ENCODE results near the gene CASP2. TPM values are rescaled to one million over a fixed set of nuclear protein-coding genes. Genes with fewer than 3 reads are reported as not detected.

Gene CASP2
- 69.9 TPM for polyA plus RNA-seq (ENCODE audit: insufficient read length)
- long read RNA-seq, donor 1, full-length matches to known transcripts = 16 of 16 reads
- long read RNA-seq, donor 1, partial matches to known transcripts = 0 of 16 reads
- long read RNA-seq, donor 1, other reads (novel, unspliced or antisense) = 0 of 16 reads
- long read RNA-seq, donor 2, full-length matches to known transcripts = 8 of 8 reads
- long read RNA-seq, donor 2, partial matches to known transcripts = 0 of 8 reads
- long read RNA-seq, donor 2, other reads (novel, unspliced or antisense) = 0 of 8 reads
- long read RNA-seq, donor 3, full-length matches to known transcripts = 7 of 7 reads
- long read RNA-seq, donor 3, partial matches to known transcripts = 0 of 7 reads
- long read RNA-seq, donor 3, other reads (novel, unspliced or antisense) = 0 of 7 reads
- long read RNA-seq, donor 4 = 0 reads
- long read RNA-seq, donor 5, full-length matches to known transcripts = 6 of 6 reads
- long read RNA-seq, donor 5, partial matches to known transcripts = 0 of 6 reads
- long read RNA-seq, donor 5, other reads (novel, unspliced or antisense) = 0 of 6 reads
- long read RNA-seq, donor 6, full-length matches to known transcripts = 4 of 67 reads
- long read RNA-seq, donor 6, partial matches to known transcripts = 63 of 67 reads
- long read RNA-seq, donor 6, other reads (novel, unspliced or antisense) = 0 of 67 reads
- long read RNA-seq, donor 7, full-length matches to known transcripts = 7 of 23 reads
- long read RNA-seq, donor 7, partial matches to known transcripts = 16 of 23 reads
- long read RNA-seq, donor 7, other reads (novel, unspliced or antisense) = 0 of 23 reads
- long read RNA-seq, donor 8 = 0 reads

DNA sequence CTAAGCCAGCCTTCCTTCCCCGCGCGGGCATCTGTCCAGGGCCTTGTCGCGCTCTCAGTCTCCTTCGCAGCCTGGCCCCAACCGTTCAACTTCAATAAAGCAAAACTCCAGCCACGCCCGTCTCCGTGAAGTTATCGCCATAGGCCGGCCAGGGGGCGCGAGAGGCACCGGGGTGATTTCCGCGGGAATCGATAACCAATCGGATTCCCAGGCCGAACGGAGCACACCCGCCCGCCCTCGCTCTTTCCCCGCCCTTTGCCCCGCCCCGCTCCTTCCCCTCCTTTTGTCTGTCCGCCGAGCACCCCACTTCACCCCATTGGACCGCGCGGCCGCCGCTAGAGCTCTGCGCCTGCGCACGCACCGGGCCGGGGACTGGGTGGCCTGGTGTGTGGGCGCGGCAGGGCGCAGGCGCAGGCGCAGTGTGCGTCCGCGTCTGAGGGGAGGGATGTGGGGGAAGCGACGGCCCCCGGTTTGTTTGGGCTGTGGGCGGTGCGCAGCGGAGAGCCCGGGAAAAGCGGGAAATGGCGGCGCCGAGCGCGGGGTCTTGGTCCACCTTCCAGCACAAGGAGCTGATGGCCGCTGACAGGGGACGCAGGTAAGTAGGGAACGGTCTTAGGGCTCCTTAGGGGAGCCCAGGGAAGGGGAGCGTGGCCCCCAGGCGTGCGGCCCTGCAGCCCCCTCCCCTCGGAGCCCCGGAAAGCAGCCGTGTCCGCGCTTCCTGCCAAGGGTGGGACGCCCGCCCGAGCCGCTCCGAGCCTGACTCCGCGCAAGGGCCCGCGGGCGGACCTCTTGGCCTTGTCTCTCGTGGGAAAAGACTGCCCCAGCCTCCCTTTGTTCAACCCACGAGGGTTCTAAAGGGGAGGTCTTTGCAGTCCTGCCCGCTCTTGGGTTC is at the start of gene CASP2:
Gene CASP2 (plus strand): TSS at position 417 of the 892 bp plus-strand sequence. CDS start 105 bp downstream, at position 522.
- DNase-seq = peak; percentile 97

DNA sequence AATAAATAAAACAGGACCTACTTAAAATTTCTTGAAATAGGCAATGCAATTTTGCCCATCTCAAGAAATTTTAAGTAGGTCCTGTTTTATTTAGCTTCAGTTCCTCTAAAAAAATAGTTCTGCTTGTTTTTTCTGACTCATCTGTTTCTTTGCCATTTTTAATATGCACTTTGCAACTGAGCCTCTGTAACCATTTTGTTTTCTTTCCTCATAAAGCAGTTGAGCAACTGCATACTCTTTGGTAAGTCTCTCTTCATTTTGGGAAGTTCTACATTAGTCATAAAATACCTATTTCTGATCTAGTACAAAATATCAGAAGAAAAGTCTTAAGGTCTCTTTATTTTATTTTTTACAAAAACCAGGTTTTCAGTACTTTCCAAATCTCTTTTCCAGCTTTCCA is 48.3 kb upstream of the CASP2 start:
- DNase-seq = no peak

DNA sequence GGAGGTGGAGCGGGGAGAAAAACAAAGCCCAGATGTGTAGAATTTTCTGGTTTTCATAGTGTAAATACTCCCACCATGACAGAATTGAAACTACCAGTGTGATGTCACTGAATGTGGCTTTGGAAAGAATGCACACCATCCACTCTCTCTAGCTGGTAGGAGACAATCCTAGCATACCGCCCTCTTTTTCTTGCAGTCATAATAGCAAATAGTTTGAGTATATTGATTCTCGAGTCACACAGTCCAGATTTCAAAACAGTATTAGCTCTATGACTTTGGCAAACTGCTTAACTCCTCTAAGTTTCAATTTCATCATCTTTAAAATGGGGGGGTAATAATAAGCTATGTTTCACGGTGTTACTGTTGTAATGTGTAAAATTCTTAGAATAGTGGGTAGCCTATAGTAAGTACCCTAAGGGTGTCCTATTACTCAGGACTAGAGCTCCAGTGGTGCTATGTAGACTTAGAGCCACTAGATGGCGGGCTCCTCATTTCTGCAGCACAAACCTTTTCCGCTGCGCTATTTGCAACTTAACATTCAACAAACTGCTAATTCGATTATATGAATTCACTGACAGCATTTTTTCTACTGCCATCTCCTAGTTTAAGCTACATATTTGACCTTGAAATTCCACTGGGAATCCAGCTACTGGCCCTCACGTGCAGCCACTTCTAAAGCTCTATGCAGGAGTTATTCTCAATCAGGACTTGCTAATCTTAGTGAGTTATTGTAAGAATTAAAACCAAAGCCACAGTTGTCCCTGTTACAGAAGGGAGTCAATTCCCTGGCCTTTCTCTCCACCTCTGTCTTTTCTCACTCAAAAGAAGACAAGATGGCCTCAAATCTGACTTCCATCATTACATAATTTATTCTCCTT is 47.6 kb upstream of the CASP2 start:
- DNase-seq = peak; percentile 74

DNA sequence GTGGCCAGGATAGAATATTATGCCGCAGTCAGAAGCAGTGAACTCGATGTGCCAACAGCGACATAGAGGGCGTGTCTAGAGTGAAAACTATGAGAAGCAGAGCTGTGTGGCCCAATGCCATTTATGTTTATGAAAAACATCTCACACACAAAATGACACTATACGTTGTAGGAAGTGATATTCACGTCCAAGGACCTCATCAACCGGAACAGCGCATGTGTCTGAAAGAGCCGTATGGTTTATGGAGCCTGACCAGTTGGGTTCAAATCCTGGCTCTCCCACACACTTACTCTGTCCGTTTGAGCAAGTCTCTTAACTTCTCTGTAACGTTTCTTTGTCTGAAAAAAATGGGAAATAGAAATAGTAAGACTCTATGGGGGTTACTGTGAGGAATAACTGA is 45.8 kb upstream of the CASP2 start:
- no peak for DNase-seq

DNA sequence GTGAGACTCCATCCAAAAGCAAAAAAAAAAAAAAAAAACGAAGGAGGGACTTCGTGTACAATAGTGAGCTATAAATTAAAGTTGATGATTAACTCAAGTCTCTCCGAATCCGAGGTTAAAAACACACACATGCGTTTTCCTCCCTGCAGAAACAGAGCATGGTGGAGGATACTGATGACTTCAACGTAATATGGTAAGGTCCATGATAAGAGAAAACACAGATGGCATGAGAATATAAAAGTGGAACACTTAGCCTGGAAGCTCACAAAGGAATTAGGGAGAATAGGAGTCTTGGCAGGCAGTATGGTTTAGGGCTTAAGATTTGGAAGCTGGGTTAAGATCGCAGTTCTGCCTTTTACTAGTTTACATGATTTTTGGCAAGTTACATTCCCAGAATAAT is 45.0 kb upstream of the CASP2 start:
- DNase-seq = no peak

DNA sequence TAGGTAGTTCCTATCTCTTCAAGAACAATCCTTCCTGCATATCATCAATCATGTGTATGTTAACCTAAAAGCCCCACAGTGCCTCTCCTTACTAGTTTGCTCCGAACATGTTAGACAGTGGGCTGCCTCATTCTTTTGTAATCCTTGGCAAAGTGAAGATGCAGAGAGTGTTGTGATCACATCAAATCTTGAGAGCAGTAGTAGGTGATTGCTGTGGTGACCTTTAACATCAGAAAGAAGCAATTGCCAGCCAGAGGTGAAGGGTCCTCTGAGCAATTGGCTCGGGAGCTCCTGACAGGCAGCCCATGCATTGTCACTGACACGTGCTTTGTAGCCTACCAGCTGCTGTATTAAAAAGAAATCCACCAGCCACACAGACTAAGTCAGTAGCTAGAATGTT is 44.5 kb upstream of the CASP2 start:
- no peak for DNase-seq

DNA sequence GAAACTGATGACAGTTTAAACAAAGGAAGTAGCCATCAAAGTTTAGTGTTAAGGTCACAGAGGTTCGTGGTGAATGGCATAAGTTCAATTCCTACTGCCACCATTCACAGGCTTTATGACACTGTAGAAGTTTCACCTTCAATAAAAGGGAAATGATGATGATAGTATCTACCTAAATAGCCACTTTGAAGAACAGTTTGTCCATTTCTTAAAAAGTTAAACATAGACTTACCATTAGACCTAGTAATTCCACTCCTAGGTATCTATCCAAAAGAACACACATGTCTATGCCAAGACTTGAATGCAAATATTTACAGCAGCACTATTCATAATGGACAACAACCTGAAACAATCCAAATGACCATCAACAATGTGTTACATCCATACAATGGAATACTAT is 43.8 kb upstream of the CASP2 start:
- no peak for DNase-seq

DNA sequence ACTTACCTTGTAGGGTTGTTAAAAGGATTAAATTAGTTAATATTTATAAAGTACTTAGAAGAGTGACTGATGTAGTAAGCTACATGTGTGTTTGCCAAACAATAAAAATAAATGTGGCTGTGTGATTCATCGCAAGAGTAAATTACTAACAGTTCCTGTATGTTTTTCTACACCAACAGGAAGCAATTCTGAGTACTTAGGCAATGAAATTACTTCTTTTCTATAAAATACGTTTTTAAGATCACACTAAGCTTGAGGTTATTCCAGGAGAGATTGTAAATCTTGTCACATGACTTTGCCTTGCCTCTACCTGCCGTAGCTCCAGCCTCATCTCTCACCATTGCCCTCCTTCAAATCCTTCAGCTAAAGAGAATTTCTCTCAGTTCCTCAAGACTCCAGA is 43.0 kb upstream of the CASP2 start:
- DNase-seq = no peak

DNA sequence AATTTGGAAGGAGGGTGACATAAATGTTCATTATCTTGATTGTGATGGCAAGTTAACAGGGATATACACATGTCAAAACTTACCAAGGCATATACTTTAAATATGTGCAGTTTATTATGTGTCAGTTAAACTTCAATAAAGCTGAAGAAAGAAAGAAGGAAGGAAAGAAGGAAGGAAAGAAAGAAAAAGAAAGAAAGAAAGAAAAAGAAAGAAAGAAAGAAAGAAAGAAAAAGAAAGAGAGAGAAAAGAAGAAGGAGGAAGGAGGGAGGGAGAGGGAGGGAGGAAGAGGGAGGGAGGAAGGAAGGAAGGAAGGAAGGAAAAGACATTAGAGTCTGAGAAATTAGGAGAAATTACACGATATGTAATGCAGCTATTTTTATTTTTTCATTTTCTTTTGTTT is 40.8 kb upstream of the CASP2 start:
- DNase-seq = no peak

DNA sequence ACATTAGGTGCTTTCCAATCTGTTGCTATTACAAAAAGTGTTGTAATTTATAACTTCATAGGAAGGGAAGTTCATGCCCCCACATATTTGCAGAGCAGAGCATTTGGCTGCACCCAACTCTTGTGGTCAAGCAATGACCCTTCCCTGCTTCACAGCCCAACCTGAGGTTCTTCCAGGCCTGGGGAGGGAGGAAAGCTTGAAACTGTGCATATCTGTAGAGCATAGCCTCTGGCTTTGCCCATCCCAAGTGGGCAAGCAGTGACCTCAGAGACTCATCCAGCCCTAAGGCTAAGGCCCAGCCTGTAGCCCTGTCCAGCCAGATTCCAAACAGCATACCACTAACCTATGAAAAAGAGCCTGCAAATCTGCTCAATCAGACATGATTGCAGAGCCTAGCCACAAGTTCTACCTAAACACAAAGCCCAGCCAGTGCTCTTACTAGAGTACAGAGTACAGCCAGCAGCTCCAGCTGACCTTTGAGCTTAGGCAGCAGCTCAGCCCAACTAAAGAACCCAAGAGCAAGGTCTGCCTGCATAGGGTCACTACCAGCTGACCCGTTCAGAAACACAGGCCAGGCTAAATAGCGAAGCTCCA is 39.3 kb upstream of the CASP2 start:
- DNase-seq = no peak

DNA sequence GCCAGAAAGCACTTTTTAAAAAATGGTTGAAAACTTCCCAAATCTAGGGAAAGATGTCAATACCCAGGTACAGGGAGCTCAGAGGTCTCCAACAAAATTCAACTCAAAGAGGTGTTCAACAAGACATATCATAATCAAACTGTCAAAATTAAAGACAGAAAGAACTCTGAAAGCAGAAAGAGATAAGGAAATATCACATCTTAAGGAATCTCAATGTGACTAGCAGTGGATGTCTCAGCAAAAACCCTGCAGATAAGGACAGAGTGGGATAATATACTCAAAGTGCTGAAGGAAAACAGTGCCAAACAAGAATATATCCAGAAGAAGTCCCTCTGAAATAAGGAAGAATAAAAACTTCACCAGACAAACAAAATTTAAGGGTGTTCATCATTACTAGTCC is 38.0 kb upstream of the CASP2 start:
- no peak for DNase-seq

DNA sequence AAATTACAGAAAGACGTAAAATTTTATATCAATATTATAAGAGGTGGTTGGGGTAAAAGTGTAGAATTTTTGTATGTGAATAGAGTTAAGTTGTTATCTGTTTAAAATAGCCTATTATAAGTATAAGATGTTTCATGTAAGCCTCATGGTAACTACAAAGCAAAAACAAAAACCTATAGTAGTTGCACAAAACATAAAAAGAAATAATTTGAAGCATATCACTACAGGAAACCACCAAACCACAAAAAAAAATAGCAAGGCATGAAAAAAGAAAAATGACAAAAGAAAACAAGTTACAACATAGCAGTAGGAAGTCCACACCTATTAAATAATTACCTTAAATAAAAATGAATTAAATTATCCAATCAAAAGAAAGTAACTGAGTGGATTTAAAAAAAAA is 37.3 kb upstream of the CASP2 start:
- no peak for DNase-seq

DNA sequence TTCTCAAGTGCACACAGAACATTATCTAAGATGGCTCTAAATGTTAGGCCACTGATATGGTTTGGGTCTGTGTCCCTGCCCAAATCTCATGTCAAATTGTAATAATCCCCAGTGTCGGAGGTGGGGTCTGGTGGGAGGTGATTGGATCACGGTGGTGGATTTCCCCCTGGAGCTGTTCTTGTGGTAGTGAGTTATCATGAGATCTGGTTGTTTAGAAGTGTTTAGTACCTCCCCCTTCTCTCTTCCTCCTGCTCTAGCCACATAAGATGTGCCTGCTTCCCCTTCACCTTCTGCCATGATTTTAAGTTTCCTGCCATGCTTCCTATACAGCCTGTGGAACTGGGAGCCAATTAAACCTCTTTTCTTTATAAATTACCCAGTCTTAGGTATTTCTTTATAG is 36.1 kb upstream of the CASP2 start:
- no peak for DNase-seq

DNA sequence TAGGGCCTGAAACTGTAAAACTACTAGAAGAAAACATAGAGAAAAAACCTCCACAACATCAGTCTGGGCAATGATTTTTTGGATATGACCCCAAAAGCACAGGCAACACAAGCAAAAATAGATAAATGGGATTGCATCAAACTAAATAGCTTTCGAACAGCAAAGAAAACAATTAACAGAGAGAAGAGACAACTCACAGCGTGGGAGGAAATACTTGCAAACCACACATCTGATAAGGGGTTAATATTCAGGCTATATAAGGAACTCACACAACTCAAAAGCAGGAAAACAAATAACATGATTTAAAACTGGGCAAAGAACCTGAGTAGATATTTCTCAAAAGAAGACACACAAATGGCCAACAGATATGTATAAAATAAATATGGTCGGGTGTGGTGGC is 32.6 kb upstream of the CASP2 start:
- DNase-seq = no peak

DNA sequence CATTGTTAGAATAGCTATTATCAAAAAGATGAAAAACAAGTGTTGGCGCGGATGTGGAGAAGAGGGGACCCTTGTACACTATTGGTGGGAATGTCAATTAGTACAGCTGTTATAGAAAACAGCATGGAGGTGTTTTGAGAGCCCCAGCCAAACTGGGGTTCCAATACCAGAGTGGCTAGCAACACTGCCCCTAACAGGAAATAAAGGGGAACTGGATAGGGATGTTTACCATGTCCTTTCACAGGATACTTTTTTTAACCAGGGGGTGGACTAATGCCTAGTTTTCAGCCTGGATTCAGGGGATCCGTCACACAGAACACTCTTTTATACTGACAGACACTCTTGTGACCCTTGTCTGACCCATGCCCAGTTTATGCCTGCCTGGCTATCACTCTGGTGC is 31.8 kb upstream of the CASP2 start:
- DNase-seq = no peak

DNA sequence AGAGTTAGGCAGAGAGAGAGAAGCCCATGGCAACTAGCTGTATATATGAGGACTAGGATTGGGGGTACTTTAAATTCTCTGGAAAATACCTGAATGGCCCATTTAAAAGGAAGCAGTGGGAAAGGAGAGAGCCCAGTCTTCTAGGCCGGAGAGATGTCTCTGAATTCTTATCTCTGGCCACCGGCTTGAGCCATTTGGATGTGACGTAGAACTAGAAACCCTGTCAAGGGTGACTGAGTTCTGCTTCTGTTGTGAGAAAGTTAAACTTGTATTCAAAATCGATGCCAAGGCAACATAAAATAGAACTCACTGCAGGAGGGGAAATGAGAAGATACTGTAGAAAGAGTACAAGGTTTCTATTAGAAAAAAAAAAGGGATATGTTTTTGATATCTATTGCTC is 31.2 kb upstream of the CASP2 start:
- DNase-seq = no peak

DNA sequence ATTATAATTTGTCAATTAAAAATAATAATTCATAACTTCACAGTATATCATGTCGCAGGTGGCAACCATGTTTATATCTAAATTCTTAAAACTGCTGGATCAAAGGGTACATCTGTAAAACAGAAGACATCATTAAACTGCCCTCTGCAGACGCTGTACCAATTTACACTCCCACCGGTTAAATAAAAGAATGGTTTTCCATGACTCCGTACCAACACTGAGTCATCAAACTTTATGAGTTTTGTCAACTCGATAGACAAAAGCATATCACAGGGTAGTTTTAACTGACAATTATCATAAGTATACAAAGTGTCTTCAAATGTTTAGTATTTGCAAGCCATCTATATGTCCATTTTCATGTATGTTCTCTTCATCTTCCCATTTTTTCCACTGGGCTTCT is 30.6 kb upstream of the CASP2 start:
- no peak for DNase-seq

DNA sequence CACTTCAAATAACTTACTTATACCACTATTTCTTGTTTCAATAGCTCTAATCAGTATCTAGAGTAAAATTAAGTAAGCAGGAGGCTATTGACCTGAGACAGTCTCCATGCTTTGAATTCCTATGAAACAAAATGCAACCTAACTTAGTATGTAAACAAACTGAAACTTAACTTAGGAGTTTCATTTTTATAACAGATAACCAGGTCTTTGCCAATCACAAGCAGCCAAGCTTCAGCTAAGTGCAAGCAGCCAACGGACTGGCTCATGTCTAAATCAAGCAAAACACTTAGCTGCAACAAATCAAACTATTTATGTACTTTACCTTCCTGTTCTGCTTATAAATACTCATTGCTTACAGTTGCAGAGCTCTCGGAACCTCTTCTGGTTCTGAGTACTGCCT is 29.3 kb upstream of the CASP2 start:
- no peak for DNase-seq

DNA sequence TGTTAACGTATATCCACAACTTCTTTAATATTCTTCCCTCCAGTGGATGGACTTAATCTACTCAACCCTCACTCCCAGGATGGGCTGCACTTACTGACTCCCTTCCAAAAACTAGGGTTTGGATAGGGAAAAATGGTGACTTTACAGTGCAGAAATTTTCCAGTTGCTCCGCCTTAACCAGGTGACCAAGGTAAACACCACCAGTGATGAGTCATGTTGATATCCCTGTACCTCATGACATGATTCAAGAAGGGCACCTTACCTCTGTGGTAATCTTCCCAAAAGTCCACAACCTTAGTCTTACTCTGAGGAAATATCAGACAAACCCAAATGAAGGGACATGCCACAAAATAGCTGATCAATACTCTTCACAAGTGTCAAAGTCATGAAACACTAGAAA is 28.4 kb upstream of the CASP2 start:
- no peak for DNase-seq

DNA sequence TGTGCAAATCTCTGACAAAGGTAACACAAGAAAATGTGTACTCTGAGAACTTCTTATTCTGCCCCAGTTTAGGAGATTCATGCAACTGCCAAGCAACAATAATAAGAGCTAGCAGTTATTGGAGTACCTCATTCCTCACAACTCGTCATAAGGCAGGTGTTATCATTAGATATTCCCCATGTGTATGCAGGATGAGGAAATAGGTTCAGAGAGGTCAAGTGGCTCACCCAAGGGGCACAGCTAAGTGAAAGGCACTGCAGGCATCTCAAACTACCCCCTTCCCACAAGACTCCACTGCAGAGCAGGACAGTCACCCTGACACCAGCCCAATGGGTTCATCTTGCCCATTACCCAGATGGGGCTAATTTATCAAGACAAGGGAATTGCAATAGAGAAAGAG is 26.2 kb upstream of the CASP2 start:
- DNase-seq = no peak
